Stimulated activated CD4-positive, alpha-beta T cell treated with anti-CD3 and anti-CD28 coated beads, Interleukin-12 subunit alpha, Interleukin-12 subunit beta, amount 100 ng/mL, for 24 hours (primary cell): Measurements from ENCODE around the gene UNC13C.

Experiments used
- DNase-seq, 2 experiments: peaks; one replicate each; pipeline ENCODE4 v3.0.0-alpha.2; 2020; ENCODE audit warnings: low read depth in 2 of 2

Gene UNC13C

DNA sequence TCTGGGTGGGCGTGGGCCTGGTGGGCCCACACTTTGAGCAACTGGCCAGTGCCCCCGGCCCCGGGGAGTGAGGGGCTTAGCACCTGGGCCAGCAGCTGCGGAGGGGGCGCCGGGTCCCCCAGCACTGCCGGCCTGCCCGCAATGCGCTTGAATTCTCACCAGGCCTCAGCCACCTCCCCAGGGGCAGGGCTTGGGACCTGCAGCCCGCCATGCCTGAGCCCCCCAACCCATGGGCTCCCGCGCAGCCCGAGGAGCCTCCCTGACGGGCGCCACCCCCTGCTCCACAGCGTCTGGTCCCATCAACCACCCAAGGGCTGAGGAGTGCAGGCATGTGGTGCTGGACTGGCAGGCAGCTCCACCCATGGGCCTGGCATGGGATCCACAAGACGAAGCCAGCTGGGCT is 484.3 kb downstream of the UNC13C start:
- no peak for DNase-seq

DNA sequence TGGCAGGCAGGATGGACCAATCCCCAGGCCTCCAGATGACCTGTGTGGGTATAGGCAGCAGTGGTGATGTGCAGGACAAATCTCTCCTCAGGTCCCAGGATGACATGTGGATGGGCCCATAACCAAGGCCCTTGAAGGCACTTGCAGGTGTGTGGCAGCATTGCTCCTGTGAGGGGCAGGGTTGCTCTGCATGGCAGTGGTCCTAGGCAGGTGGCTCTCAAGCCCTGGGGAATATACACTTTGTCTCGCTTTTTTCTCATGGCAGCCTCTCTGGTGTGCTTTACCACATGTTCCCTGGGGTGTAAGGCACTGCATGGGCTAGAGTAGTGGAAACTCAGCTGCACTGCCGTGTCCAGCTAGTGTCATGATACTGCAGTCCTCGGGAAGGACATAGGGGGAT is 503.6 kb downstream of the UNC13C start:
- DNase-seq, result no peak

DNA sequence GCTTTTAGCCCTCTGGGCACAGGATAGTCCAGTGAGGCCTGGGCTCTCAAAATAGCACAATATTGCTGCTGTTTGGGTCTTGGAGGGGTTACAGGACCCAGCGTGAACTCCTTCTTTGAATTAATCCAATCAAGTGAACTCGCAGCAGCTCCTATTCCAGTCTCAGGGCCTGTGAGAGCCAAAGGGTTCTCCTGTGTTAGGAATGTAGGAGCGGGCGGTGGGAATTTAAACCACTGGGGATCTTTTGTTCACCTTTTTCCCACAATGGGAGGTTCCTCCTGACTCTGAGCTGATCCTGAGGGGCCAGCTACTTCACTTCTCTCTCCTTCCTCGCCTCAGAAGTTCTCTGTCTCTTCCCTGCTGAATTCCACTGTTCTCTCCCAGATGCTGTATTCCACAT is 504.0 kb downstream of the UNC13C start:
- no peak for DNase-seq

DNA sequence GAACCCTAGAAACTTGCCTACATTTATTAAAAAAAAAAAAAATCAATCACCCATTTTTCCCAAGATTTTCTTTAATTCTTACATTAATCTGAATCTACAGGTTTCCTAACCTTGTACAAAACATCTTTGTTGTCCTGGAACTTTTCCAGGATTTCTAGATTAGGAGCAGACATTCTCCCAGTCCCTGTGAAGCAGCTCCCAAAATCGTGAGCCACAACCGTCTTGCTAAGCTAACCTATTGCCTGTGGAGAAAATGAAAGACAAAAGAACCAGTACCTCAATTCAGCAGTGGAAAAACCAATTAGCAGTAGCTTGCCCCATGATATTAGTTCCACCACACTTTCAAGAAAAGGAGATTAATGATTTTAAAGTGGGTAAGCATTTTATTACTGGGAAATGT is 522.1 kb downstream of the UNC13C start:
- DNase-seq, result no peak

DNA sequence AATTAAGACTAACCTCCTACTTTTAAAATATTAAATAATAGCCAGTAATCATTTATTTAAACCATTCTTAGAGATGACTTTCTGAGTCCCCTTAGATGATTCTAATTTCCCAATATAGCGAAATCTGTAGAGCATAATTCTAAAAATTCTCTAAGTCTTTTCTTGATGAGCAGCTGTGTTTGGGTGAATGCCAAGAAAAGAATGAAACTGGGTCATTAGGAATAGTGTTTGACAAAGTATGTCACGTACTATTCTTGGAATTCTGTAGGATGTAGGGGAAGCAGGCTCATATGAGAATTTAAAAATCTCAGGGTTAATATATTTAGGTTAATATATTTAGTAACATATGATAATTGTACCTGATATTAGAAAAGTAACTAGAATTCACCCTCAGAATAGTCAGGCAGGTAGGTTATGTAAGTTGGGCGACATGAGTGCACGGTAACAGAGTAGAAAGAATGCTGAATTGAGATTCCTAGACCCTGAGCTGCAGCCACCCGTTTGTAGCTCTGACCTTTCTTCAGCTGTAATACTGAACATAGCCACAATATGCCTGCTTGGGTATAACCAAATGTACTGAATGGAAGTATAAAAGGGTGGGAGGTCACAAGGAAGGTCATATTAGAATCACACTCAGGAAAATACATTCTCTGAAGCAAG is 524.3 kb downstream of the UNC13C start:
- DNase-seq, result no peak

DNA sequence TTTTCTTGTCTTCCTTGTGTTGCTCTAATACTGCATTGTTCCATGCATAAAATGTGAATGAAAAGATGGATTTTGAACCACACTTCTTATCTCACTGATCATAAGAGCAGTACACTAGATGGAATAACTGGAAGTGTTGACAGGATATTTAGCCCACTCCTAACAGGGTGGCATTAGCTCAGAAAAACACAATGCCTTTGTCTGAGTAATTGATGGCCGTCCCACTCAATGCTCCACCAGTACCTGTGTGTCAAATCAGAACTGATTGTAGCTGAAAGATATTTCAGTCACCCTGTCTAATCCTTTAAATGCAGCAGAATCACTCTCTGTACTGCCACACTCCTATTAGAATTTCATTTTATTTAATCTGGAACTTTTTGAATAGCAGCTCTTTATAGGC is 526.5 kb downstream of the UNC13C start:
- DNase-seq, result no peak

DNA sequence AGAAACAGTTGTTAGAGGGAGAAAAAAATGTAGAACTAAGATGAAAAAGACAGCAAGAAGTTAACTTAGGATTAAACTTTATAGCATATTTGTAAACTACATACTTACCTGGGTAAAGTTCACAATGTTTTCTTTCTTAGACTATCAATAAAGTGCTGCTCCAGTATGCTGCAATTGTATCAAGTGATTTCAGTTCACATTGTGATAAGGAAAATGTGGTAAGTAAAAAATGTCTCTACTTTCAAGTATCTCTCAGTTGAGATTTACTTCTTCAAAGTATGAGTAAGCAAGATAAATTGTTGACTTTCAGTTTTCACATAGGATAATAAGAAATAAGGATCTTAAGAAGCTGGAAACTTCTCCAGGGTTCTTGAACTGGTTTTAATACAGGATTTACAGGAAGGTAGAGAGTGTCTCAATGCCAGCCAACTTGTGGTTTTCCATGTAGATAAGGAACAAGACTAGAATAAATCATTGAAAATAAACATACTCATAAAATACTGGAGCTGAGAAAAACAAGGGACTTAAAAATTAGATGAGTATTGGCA is 528.8 kb downstream of the UNC13C start:
- no peak for DNase-seq

DNA sequence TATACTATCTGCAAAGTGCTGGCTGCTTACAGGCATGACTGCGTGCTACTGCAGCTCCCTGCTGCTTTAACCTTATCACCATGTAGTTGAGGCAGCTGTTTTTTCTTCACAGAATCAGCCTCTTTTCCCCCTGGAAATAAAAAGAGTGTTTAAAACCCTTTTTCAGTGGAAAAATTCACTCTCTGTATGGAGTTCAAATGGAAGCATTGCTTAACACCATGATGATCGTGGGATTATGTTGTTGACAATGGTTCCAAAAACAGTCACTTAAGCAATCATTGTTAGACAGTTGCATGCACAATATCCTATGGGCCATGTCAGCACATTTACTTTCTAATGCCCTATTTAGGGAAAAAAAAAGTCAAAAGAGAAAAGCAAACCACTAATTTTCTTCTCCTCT is 536.4 kb downstream of the UNC13C start:
- DNase-seq, result no peak

DNA sequence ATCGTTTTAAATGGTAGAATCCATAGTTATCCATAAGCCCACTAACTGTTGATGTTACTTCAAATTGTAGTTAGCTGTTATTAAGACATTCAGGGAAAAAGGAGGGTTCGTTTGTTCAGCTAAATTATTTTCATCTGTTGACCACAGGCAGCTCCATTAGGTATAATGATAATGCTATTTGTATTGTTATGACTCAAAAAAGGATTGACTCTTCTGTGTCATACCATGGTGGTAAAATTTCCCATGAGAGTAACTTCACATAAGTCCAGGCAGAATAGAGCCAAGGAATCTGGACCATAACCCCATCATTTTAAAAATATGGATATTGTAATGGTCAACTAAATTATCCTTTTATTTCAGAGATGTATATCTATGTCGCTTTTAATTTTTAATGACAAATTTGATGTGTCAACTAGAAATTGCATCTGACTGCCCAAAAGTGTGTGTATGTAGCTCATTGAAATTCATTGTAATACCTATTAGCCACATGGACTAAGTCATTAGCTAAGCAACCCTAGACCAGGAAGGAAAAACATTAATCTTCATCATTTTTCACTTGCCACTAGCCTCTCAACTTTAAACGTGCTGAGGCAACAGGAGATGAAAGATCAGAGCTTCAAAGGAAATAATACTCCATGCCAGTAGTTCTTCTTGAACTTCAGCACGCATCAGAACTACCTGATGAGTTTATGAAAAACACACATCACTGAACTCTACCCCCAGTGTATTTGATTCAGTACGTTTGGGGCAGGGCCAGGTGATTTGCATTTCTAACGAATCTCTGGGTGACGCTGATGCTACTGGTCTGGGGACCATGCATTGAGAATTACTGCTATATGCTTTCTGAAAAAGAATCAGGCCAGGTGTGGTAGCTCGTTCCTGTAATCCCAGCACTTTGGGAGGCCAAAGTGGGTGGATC is 537.7 kb downstream of the UNC13C start:
- DNase-seq, result no peak

DNA sequence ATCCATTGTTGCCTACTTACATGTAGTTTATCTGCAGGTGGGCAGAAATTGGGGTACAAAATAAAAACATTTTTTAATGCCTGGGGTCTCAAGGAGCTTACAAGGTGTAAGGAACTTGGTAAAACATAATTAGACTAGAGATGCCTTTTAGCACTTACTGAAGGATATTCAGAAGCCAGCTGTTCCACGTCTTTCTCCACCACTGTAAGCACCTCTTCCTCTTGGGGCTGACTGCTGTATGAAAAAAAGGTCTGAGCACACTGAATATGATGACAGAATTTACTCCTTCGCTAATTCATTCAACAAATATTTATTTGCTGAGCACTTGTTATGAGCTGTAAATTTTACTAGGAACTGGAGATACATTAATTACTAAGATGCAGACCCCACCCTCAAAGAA is 539.1 kb downstream of the UNC13C start:
- no peak for DNase-seq

DNA sequence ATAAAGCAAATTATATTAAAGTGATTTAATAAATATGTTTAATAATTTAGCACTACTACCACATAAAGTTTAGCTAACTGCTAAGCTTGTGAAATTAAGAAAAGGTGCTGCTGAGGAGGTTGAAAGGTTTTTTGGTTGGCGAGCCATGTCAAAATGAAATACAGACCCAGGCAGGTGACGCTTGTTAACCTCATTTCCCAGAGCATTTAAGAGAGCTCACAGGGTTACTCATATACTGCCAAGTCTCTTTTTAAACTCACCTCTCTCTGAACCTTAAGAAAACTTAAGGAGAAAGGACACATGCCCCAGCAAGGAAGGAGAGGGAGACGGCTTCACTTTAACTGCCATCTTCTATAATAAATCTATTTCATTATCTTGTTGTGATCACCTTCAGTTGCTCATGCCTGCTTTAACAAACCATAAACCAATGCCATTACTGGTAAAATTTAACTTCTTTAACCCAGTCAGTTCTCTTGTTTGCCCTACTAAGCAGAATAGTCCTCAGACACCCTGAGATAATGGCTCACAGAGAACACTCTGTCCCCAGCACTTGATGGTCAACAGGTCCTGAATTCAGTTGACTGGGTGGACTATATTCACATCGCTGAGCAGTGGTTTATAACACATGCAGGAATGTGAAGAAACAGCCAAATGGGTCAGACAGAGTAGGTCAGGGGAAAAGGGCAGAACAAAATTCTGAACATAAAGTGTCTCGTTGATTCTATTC is 540.1 kb downstream of the UNC13C start:
- no peak for DNase-seq

DNA sequence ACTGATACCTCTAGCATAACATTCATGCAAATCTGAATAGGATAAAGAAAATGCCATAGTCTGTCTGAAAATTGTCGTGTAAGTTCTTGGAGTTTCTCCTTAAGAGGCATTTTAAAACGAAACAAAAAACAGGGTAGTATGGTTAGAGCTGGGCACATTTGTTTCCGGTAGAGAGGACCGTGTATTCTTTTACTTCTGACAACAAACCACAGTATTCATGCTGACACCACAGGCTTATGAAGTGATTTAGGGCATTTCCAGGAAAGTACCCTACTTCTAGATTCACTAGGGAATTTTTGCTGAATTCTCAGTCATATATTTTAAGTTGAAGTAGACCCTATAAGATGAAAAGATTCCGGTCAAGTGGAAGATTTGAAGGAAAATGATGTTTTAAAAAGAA is 541.3 kb downstream of the UNC13C start:
- DNase-seq, result no peak

DNA sequence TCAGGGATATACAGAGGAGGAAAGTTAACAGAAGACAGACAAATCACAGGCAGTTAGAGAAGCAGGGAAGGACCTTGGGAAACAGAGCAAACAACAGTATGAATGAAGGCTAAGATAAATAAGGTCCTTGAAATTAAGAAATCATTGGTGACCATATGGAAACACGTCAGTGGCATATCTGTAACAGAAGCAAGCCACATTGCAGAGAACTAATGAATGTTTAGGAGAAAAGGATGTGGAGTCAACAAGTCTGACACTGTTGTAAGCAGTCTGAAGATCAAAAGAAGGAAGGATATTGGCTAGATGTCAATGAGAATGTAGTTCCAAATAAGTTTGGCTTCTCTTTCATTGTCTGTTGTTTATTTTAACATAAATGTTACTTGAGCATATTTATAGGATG is 542.4 kb downstream of the UNC13C start:
- no peak for DNase-seq

DNA sequence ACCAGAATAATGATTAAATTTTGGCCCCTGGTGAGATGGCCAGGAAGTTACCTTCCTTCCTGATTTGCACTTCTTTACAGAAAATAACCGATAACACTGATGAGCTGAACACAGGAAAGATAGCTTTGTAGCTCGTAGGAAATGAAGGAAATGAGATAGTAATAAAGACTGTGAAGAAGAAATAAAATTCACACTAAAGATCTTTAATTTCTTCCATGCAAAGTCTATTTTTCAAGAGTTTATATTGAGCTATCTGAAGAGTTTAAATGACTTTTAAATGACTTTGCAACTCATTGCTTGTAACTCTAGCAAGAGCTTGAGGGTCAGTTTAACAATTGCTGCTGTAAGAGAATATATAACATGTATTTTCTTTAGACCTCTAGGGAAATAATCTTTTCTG is 543.0 kb downstream of the UNC13C start:
- no peak for DNase-seq

DNA sequence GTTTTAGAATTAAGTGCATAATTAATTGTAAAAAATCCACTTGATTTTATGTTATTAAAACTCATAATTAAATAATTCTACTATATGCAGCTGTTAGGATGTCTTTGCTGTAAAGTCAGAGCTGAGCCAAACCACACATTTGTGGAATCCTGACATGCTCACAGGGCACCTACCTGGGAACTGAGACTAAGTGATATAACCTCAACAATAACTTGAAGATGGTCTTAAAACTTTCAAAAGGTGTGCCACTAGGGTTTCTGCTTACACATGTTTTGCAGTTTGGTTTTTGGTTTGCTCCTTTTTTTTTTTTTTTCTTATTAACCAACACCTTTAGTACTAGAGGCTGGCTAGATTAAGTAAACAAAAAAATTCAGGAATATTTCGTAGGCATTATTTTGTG is 549.8 kb downstream of the UNC13C start:
- no peak for DNase-seq

DNA sequence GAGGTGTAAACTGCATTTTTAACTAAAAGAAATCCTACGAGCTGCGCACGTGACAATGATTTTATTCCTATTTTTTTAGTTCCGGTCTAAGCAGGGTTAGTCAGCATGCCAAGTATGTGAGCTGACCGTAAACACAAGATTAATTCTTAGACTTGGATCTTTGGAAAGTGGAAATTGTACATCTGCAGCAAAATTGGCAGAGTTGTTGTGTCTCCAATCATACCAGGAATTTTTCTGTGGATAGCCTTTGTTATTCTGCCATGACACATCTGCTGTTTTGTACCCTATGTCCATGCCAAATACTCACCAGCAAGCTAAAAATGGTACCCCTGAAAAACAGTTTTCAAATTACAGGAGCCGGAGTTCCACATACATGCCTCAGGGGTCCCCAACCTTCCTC is 562.5 kb downstream of the UNC13C start:
- DNase-seq, result no peak

DNA sequence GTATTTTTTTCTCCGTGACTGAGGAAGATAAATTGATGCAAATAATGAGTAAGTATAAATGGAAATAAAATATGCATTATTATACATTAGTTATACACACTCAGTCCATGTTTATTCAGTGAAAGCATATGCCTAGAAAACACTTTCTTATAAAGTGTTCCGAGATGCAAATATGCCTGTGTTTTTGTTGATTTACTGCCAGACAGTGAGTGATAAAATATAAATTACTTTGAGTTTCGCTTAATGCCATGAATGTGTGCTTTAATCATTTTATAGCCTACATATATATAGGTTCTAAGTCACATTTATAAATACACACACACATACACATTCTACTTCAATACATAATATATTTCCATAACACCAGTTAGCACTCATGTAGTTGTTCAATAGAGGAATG is 569.2 kb downstream of the UNC13C start:
- DNase-seq, result no peak

DNA sequence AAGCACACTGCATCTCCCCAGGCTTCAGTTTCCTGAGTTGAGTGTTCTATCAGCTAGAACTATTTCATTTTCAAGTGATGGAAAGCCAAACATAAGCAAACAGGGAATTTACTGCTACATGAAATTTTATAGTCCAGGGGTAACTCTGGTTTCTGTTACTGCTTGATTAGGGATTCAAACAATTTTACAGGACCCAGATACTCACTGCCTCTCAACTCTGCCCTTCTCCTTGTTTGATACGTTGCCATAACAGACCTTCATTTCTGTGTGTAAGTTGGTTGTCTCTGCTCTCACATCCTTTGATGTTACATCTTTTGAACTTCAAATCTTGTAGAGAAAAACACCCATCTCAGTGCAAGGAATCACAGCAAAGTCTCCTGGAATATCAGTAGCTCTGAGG is 572.7 kb downstream of the UNC13C start:
- no peak for DNase-seq

DNA sequence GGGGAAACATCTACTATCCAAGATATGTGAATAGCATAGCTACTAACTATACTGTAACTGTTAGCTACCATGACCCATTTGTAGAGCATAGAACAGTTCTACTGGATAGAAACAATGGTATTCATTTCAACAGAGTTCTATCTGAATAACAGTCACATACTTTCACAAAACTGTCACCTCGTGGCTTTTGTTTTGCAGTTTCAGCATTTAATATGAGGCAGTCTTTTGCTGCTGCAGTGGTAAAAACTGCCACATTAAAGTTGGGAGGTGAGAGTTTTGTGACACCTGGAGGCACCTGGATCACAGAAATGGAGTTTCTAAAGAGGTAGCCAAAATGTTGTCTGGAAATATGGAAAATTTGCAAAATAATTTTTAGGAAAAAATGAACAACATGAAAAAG is 578.0 kb downstream of the UNC13C start:
- DNase-seq, result no peak

DNA sequence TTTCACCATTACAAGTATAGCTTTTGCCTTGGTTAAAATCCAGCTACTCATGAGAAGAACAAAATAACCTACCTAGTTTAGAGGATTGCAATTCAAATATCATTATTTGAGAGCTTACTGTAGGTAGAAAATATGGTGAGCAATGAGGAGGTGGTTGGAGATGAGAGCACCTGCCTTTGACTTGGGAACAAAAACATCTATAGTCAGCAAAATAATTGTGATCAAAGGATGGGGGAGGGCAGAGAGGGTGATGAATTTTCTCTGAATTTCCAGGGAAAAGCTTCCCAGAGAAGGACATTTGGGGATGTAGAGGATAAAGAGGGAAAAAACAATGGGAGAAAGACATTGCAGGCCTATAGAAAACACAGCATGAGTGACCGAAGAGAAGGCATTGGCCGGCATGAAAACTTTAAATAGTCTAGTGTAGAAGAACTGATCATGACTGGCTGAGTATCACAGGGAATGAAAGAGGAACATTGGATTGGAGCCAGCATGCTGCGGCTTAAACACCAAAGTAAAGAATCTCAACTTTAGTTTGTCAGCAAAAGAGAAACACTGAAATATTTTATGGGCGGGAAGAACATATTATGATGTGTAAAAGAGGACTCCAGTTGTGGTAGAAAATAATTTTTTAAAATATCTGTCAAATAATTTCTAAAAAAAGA is 581.3 kb downstream of the UNC13C start:
- DNase-seq, result no peak

DNA sequence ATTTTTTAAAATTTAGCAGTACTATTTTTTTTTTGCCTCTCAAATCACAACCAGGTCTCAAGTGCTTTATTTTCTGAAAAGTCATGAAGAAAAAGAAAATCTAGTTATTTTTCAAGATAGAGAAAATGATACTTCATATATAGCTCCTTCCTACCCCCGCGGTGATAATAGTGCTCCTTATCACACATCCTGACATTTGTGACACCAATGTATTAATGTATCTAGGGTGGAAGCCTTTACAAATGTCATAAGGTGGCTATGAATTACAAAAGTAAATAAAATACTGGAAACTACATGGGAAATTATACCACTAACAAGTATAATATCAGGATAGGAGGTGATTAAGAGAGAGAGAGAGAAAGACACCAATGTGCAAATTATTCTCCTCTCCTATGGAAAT is 582.2 kb downstream of the UNC13C start:
- DNase-seq, result no peak

DNA sequence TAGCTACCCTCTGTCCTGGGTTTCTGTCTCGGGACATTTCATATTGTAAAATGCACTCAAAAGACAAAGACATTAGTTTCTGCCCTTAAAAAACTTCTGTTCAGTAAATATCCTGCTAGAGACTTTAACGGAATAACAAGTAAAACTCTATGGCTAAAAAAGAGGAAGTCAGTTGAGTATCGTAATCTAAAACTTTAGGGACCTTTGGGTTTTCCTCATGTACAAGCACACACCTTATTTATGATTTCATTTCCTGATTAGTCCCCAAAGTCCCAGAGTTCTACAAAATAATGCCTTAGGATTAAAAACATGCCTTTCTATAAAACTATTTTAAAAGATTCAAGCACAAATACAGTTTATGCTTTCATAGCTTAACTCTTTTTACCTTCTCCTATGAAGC is 585.9 kb downstream of the UNC13C start:
- DNase-seq, result no peak
